Inferior parietal cortex (tissue), 1 donor: ENCODE data around the gene PIGH.
"Not testable (repeated sequence)": the region's sequence is repeated elsewhere in the genome, so short reads cannot be mapped to it uniquely, and the experiment has no call there.

Experiments
- DNase-seq: peaks from one replicate; pipeline ENCODE4 v3.0.0-alpha.2; 2016; ENCODE audit errors: extremely low spot score

The PIGH gene

GRCh38 chr14:67599698-67600561 lies at the start of gene PIGH:
TSS of gene PIGH (minus strand) at chr14:67600268. CDS start at chr14:67600203, 65 bp downstream.
- peak; percentile 91 for DNase-seq

GRCh38 chr14:67646131-67646530 lies 46.1 kb upstream of the PIGH start:
- DNase-seq = no peak

GRCh38 chr14:67645414-67645813 lies 45.3 kb upstream of the PIGH start:
- DNase-seq = no peak

GRCh38 chr14:67644428-67644827 lies 44.4 kb upstream of the PIGH start:
- DNase-seq = peak; percentile 33

- DNase-seq = no peak
Observed at GRCh38 chr14:67643713-67644112, 43.6 kb upstream of the PIGH start.

- no peak for DNase-seq
Observed at GRCh38 chr14:67641902-67642749, 42.1 kb upstream of the PIGH start.

GRCh38 chr14:67641480-67641879 lies 41.4 kb upstream of the PIGH start:
- DNase-seq = no peak

- no peak for DNase-seq
Observed at GRCh38 chr14:67638642-67639041, 38.6 kb upstream of the PIGH start.

GRCh38 chr14:67636361-67636919 lies 36.4 kb upstream of the PIGH start:
- no peak for DNase-seq

GRCh38 chr14:67633451-67634147 lies 33.5 kb upstream of the PIGH start:
- DNase-seq = no peak

GRCh38 chr14:67630938-67631337 lies 30.9 kb upstream of the PIGH start:
- DNase-seq = no peak

- no peak for DNase-seq
Observed at GRCh38 chr14:67630186-67630585, 30.1 kb upstream of the PIGH start.

- no peak for DNase-seq
Observed at GRCh38 chr14:67627519-67627918, 27.5 kb upstream of the PIGH start.

- not testable (repeated sequence) for DNase-seq
Observed at GRCh38 chr14:67626131-67626530, 26.1 kb upstream of the PIGH start.

GRCh38 chr14:67623114-67623513 lies 23.0 kb upstream of the PIGH start:
- no peak for DNase-seq

- DNase-seq = peak; percentile 75
Observed at GRCh38 chr14:67622675-67623074, 22.6 kb upstream of the PIGH start.

GRCh38 chr14:67620217-67620785 lies 20.2 kb upstream of the PIGH start:
- no peak for DNase-seq

- peak; percentile 84 for DNase-seq
Observed at GRCh38 chr14:67619446-67620216, 19.6 kb upstream of the PIGH start, which contains the start of gene ARG2. TSS of gene ARG2 (plus strand) at chr14:67619920. CDS start at chr14:67619978, 58 bp downstream.

- DNase-seq = peak; percentile 80
Observed at GRCh38 chr14:67618617-67619063, 18.6 kb upstream of the PIGH start.

- DNase-seq = no peak
Observed at GRCh38 chr14:67610491-67610890, 10.4 kb upstream of the PIGH start.
